Measurements from ENCODE around the gene NHLRC1. TPM values are rescaled to one million over a fixed set of nuclear protein-coding genes. Genes with fewer than 3 reads are reported as not detected.

Gene NHLRC1
- total RNA-seq, 1 donor from 2014 or later: 0.72 TPM

GRCh38 chr6:18119236-18119635, 3.2 kb downstream of the NHLRC1 start:
- no peak for TF ChIP-seq CTCF (conservative IDR thresholded peaks at IDR 0.05)
- peaks cover 66% of the 10 kb centered on the region for H3K27me3 Mint-ChIP-seq (ENCODE audit: low read depth)
- H3K27ac Mint-ChIP-seq (ENCODE audit: unreplicated experiment): no peak overlapping the region
- H3K9me3 Mint-ChIP-seq: no peaks in the 10 kb centered on the region
- H3K36me3 Mint-ChIP-seq (ENCODE audit: low read depth): no peaks in the 10 kb centered on the region
- peaks cover 7% of the 10 kb centered on the region for H3K4me1 Mint-ChIP-seq
- H3K4me3 Mint-ChIP-seq: no peak overlapping the region
- no peak for DNase-seq (ENCODE audit: low read depth, low spot score)

GRCh38 chr6:18118330-18118729, 4.1 kb downstream of the NHLRC1 start:
- no peaks in the 10 kb centered on the region for H3K9me3 Mint-ChIP-seq
- no peak overlapping the region for H3K4me3 Mint-ChIP-seq
- no peak overlapping the region for H3K27ac Mint-ChIP-seq (ENCODE audit: unreplicated experiment)
- TF ChIP-seq CTCF (conservative IDR thresholded peaks at IDR 0.05): no peak
- peaks cover 69% of the 10 kb centered on the region for H3K27me3 Mint-ChIP-seq (ENCODE audit: low read depth)
- no peak for DNase-seq (ENCODE audit: low read depth, low spot score)
- peaks cover 7% of the 10 kb centered on the region for H3K4me1 Mint-ChIP-seq
- no peaks in the 10 kb centered on the region for H3K36me3 Mint-ChIP-seq (ENCODE audit: low read depth)

GRCh38 chr6:18117136-18117535, 5.3 kb downstream of the NHLRC1 start:
- no peak for TF ChIP-seq CTCF (conservative IDR thresholded peaks at IDR 0.05)
- H3K27me3 Mint-ChIP-seq (ENCODE audit: low read depth): peaks cover 62% of the 10 kb centered on the region
- no peaks in the 10 kb centered on the region for H3K9me3 Mint-ChIP-seq
- no peaks in the 10 kb centered on the region for H3K36me3 Mint-ChIP-seq (ENCODE audit: low read depth)
- no peak for DNase-seq (ENCODE audit: low read depth, low spot score)
- H3K27ac Mint-ChIP-seq (ENCODE audit: unreplicated experiment): no peak overlapping the region
- no peaks in the 10 kb centered on the region for H3K4me1 Mint-ChIP-seq
- no peak overlapping the region for H3K4me3 Mint-ChIP-seq

- H3K9me3 Mint-ChIP-seq: no peaks in the 10 kb centered on the region
- no peak for TF ChIP-seq CTCF (conservative IDR thresholded peaks at IDR 0.05)
- no peaks in the 10 kb centered on the region for H3K4me1 Mint-ChIP-seq
- H3K36me3 Mint-ChIP-seq (ENCODE audit: low read depth): no peaks in the 10 kb centered on the region
- no peak overlapping the region for H3K27ac Mint-ChIP-seq (ENCODE audit: unreplicated experiment)
- peaks cover 44% of the 10 kb centered on the region for H3K27me3 Mint-ChIP-seq (ENCODE audit: low read depth)
- no peak for DNase-seq (ENCODE audit: low read depth, low spot score)
- H3K4me3 Mint-ChIP-seq: no peak overlapping the region
These were observed 7.1 kb downstream of the NHLRC1 start for GRCh38 chr6:18115356-18115755.

- Mint-ChIP-seq H3K27ac (ENCODE audit: unreplicated experiment) (no peak overlapping the region), H3K36me3 (ENCODE audit: low read depth) (no peaks in the 10 kb centered on the region), H3K4me1 (no peaks in the 10 kb centered on the region), H3K27me3 (ENCODE audit: low read depth) (peaks cover 8% of the 10 kb centered on the region), H3K4me3 (no peak overlapping the region), H3K9me3 (peaks cover 2% of the 10 kb centered on the region)
- no peak for TF ChIP-seq CTCF (conservative IDR thresholded peaks at IDR 0.05)
- DNase-seq (ENCODE audit: low read depth, low spot score): no peak
These were observed 12.3 kb downstream of the NHLRC1 start for GRCh38 chr6:18110162-18110561.

GRCh38 chr6:18107061-18107460, 15.4 kb downstream of the NHLRC1 start:
- no peak overlapping the region for H3K27ac Mint-ChIP-seq (ENCODE audit: unreplicated experiment)
- DNase-seq (ENCODE audit: low read depth, low spot score): no peak
- H3K4me3 Mint-ChIP-seq: no peak overlapping the region
- peaks cover 2% of the 10 kb centered on the region for H3K9me3 Mint-ChIP-seq
- H3K27me3 Mint-ChIP-seq (ENCODE audit: low read depth): no peaks in the 10 kb centered on the region
- no peak for TF ChIP-seq CTCF (conservative IDR thresholded peaks at IDR 0.05)
- no peaks in the 10 kb centered on the region for H3K36me3 Mint-ChIP-seq (ENCODE audit: low read depth)
- peaks cover under 1% of the 10 kb centered on the region for H3K4me1 Mint-ChIP-seq
